ENCODE results near the gene PABPC1L.
A peak's percentile ranks its signal among the peaks of the same experiment; 100 is the strongest.
"Not testable (repeated sequence)": the region's sequence is repeated elsewhere in the genome, so short reads cannot be mapped to it uniquely, and the experiment has no call there.

The PABPC1L gene

GRCh38 chr20:44909872-44910689 is at the start of gene PABPC1L:
Gene PABPC1L (plus strand): TSS chr20:44910060. CDS start chr20:44910144, 84 bp downstream.
- ATAC-seq, result peak; percentile 94 to 95

GRCh38 chr20:44861531-44862006 is 48.3 kb upstream of the PABPC1L start:
- ATAC-seq, result no peak

GRCh38 chr20:44862286-44862685 is 47.6 kb upstream of the PABPC1L start:
- no peak for ATAC-seq

- not testable (repeated sequence) for ATAC-seq
Observed at GRCh38 chr20:44863365-44864084, 46.3 kb upstream of the PABPC1L start.

GRCh38 chr20:44864493-44864892 is 45.4 kb upstream of the PABPC1L start:
- not testable (repeated sequence) for ATAC-seq

- no peak for ATAC-seq
Observed at GRCh38 chr20:44866703-44867335, 43.0 kb upstream of the PABPC1L start.

GRCh38 chr20:44869471-44869870 is 40.4 kb upstream of the PABPC1L start:
- no peak for ATAC-seq

- not testable (repeated sequence) for ATAC-seq
Observed at GRCh38 chr20:44882360-44882759, 27.5 kb upstream of the PABPC1L start.

GRCh38 chr20:44883214-44883902 is 26.5 kb upstream of the PABPC1L start:
- no peak for ATAC-seq

GRCh38 chr20:44884907-44885391 is 24.9 kb upstream of the PABPC1L start:
- no peak for ATAC-seq

- peak; percentile 98 for ATAC-seq
Observed at GRCh38 chr20:44885392-44886265, 24.2 kb upstream of the PABPC1L start, which contains the start of gene YWHAB. Gene YWHAB (plus strand): TSS chr20:44885705. CDS start chr20:44901534, 15,829 bp downstream.

GRCh38 chr20:44886266-44886651 is 23.6 kb upstream of the PABPC1L start:
- no peak for ATAC-seq

GRCh38 chr20:44886828-44887227 is 23.0 kb upstream of the PABPC1L start:
- no peak for ATAC-seq

- no peak for ATAC-seq
Observed at GRCh38 chr20:44887466-44887865, 22.4 kb upstream of the PABPC1L start.

- no peak for ATAC-seq
Observed at GRCh38 chr20:44888226-44889103, 21.4 kb upstream of the PABPC1L start.

GRCh38 chr20:44891826-44892225 is 18.0 kb upstream of the PABPC1L start:
- ATAC-seq, result no peak

GRCh38 chr20:44894959-44895358 is 14.9 kb upstream of the PABPC1L start:
- ATAC-seq, result no peak

- ATAC-seq, result no peak
Observed at GRCh38 chr20:44896583-44896982, 13.3 kb upstream of the PABPC1L start.

- no peak for ATAC-seq
Observed at GRCh38 chr20:44897133-44897532, 12.7 kb upstream of the PABPC1L start.

GRCh38 chr20:44900231-44900854 is 9.5 kb upstream of the PABPC1L start:
- ATAC-seq, result no peak
